Stimulated activated CD8-positive, alpha-beta memory T cell treated with anti-CD3 and anti-CD28 coated beads, Interleukin-4, amount 100 ng/mL, for 1 hour (primary cell): ENCODE measurements around the gene OSBPL8.
"Not testable (repeated sequence)": the region's sequence is repeated elsewhere in the genome, so short reads cannot be mapped to it uniquely, and the experiment has no call there.

Experiments used
- DNase-seq, 2 donors: peaks; one replicate each; pipeline ENCODE4 v3.0.0-alpha.2; 2020; ENCODE audit warnings: low read depth in 2 of 2, low spot score in 1 of 2

The OSBPL8 gene

DNA sequence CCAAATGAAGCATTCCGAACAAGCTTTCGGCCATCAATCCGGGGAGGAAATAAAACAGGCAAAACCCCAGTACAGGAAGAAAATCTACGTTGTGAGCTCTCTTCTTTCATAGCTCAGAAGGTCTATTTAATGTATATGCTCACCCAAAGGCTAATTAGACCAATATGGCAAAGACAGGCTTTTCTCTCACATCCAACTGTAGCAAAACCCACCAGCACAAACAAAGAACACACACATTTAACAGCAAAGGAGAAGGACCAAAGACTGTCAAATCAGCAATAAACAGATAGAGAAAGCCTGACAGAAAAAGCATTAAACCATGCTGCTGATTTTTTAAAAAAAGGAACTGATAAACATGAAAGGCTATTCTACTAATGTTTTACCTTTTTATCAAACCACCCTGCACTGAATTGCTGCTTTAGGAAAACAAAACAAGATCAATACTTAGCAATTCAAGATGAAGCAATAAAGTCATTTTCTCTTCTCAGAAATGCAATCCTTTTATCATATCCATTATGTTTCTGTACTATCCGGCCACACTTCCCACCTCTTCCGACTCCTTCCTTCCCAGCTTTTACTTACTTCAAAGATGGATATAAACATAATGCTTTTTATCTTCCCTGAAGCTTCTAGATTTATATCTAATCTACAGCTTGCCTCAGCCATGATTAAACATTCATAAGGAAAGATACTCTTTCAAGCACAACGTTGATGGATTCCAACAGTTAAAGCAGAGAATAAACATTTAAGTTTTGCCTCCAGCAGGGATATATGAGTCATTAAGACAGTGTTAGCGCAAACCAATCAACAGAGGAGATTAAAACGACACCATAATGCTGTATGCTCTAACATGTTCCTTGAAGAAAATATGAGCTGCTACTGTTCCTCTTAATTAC lies 136.8 kb downstream of the OSBPL8 start:
- DNase-seq: no peak

DNA sequence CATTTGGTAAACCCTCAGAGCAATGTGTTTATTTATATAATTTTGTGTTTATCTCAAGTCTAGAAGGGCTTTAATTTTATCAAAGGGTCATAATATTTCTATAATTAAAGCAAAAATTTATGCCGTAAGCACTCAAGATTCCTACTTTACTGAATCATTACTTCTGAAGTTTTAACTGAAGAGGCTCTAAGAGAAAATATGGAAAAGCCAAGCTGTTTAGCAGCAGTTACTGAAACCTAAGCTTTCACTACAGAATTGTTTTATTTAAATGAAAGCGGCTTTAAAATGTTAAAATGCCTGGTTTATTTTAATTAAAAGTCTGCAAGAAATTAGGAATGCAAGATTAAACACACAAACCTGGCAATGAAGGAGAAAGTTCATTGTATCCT lies 137.4 kb downstream of the OSBPL8 start:
- DNase-seq: no peak

DNA sequence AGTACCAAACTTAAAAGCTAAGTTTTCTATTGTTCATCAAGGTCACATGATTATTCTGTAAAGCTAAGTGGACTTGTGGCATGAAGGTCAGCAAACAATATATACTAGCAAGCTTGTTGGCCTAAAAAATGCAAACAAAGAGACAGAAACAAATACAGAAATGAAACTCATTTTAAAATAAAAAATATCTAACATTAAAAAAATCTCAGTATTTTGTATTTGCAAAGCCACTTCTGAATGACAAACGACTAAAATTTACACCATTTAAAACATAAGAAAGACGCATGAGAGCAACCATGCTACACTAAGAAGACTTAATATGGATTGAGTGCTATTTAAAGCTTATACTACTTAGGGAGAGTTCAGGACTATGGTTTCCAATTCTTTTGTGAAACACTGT lies 138.5 kb downstream of the OSBPL8 start:
- DNase-seq: no peak

DNA sequence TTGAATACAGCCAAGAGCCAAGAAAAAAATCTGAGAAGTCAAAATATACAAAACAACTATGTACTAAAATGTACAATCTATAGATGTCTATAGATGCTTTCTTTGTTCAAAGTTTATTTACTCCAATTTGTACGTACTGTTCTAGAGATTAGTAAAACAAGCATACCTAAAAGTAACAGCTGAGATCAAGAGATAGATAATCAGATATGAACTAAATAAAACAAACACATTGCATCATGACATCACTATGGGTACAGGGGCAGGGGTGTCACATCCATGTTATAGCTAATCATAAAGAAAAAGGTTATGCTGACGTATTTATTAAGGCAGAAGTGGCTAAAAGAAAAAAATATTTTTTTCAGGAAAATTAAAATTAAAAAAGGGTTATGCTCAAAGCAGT lies 139.3 kb downstream of the OSBPL8 start:
- no peak for DNase-seq

DNA sequence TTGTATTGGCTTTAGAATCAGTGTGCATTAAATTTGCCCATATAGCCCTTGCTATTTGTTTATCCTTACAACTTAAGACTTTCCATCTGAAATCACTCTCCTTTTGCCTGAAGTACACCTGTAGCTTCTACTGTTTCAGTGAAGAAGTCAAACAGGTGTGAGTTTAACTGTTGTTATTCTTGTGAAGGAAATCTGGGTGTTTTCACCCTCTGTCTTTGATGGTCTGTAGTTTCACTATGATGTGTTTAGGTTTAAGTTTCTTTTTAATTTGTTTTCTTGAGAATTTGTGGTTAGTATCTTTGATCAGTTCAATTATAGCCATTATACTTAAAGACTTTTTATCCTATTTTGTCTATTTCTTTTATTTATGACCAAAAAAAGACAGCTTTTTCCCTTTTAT lies 142.5 kb downstream of the OSBPL8 start:
- no peak for DNase-seq

DNA sequence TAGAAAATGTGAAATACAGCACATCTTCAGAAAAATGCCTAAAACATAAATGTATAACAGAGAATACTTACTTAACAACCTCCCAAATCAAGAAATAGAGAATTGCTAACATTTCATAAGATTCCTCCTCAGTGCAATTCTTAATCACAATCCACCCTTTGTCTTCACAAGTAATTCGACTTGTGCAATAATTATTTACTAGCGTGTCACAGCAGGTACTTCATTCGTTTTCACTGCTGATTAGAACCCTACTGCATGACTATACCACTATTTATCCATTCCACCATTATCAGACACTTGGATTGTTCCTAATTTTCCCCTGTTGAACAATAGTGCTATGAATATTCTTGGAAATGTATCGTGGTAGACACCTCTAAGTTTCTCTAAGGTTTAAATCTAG lies 146.4 kb downstream of the OSBPL8 start:
- no peak for DNase-seq

DNA sequence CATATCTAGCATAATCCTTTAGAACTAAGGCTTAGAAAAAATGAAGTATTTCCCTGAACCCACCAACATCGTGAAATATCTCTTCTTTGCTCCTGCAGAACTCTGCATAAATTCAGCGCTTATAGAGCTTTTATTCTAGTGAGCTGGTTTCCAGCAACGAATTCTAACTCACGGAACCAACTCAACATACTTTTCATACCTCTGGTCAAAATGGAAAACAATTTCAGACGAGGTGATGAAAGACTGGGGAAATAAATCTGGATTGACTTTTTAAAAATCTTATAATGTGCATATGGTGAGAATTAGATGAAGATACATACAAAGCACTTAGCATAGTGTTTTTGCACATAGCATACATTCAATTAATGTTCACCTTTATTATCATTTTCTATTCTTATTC lies 148.8 kb downstream of the OSBPL8 start:
- no peak for DNase-seq

DNA sequence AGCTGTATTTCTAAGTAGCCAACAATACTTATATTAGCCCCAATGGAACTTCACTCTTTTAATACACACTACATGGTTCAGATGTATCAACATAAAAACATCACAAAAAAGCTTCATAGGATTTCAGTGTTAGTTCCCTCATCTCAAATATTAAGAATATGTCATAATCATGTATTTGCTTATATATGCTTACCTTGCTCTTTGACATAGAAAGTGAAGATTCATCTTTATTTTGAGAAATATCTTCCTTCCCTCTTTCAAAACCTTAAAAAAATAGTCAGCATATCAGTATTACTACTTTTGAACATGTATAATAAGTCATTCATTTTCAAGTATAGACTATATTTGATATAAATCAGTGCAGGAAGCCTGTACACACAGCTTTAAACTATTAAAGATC lies 149.2 kb downstream of the OSBPL8 start:
- DNase-seq: no peak

DNA sequence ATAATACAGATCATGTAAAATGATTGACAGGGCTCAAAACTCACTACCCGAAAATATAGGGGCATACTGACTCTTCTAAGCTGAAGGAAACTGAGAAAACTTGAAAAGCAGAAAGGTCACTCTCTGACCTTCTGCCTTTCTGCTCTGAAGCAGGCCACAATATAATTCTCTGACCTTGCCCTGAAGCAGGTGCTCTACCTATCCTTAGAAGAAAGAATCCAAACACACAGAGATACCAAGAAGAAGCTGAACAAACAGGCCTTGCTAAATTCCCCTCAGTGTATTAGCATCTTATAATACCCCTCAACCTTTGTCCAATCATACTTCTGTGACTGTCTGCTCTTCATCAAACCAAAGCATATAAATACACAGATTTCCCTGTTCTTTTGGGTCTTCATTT lies 150.5 kb downstream of the OSBPL8 start:
- no peak for DNase-seq

DNA sequence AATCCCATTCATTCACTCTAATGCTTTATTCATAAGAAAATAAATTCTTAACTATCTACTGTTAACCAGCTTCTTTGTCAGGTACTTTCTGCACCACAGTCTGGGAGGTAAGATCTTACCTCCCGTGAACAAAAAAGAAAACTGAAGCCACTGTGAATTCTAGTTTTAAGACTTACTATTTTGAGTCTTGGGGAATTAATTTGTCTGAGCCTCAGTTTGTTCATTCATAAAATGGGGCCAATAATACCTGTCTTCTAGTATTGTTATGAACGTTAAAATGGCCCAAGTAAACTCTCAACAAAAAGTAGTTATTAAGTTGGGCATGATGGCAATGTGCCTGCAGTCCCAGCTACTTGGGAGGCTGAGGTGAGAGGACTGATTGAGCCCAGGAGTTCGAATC lies 151.9 kb downstream of the OSBPL8 start:
- DNase-seq: no peak

DNA sequence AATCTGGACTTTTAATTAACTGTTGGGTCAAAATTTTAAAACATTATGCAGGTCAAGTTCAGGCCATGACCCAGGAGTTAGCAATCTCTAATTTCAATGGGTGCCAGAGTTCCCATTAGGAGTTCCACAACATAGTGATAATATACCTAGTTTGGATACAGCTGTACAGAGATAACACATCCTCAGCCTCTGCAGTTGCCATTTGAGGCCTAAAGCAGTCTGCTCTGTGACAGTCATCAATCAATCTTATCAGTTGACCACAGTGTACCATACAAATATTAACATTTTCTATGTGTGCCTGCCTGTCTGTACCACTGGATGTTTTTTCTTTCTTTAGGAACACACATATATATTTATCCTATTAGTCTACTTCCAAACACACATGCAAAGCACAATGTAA lies 157.3 kb downstream of the OSBPL8 start:
- DNase-seq: no peak

DNA sequence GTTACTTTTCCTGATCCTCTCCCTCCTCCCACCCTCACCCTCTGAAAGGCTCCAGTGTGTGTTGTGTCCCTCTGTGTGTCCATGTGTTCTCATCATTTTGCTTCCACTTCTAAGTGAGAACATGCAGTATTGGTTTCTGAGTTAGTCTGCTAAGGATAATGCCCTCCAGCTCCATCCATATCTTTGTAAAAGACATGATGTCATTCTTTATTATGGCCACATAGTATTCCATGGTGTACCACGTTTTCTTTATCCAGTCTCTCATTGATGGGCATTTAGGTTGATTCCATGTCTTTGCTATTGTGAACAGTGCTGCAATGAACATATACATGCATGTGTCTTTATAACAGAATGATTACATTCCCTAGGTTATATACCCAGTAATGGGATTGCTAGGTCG lies 159.4 kb downstream of the OSBPL8 start:
- DNase-seq: no peak

DNA sequence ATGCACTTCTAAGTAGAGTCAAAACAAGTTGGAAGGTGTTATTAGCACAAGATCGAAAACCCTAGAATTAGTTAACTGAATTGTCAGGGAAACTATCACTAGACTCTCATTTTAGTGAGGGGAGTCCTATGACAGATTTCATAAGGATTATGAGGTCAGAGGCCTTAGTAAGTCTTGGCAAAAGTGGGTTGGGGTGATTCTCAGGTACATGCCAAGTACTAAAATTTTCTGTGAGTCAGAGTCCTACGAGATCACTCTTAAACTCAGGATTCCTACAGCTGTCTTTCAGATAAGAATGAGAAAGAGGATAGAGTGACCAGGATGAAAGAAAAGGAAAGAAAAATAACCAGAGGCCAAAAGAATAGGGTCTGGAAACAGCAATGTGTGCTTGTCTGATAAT lies 160.5 kb downstream of the OSBPL8 start:
- DNase-seq: no peak

DNA sequence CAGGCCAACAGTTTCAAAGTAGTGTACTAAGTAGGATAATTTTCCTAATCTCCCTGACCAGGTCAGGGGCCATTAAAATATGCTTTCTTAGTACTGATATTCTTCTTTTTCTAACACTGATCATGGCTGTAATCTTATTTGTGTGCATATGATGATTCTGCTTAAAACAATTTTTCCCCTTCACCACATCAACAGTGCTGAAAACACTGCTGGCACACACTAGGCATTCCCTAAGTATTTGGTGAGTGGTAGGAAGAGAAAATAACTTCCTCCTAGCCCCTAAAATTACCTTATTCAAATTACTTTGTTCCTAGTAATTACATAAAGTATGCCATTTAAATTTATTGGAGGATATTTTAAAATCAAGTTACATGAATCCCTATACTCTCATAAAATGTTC lies 161.5 kb downstream of the OSBPL8 start:
- no peak for DNase-seq

DNA sequence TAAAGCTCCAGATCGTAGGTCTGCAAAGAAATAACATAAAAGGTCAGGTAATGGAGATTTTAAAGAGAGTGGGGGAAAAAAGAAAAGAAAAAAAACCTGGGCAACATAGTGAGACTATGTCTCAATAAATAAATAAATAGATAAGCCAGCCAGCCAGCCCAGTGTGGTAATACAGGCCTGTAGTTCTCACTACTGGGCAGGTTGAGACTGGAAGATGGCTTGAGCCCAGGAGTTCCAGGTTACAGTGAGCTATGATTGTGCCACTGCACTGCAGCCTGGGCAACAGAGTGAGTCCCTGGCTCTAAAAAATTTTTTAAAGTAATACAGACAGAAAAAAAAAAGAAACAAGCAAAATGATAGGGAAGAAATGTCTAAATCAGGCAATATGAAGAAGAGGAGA lies 168.1 kb downstream of the OSBPL8 start:
- DNase-seq: no peak

DNA sequence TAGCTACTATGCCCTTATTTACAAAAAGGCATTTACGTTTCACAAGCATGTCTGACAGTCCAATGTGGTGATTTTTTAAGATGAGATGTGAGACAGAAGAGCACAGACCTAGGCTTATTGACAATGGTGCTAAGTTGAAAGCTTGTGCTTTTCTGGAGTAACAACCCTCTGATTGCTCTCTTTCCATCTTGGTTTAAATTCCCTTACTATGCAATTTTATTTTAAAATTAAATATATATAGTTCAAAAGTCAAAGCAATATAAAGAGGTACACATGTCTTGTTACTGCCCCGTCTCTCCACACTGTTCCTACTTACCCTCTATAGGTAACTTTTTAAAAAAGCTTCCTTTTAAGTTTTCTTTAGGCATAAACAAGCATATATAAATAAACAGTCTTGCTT lies 172.0 kb downstream of the OSBPL8 start:
- no peak for DNase-seq

DNA sequence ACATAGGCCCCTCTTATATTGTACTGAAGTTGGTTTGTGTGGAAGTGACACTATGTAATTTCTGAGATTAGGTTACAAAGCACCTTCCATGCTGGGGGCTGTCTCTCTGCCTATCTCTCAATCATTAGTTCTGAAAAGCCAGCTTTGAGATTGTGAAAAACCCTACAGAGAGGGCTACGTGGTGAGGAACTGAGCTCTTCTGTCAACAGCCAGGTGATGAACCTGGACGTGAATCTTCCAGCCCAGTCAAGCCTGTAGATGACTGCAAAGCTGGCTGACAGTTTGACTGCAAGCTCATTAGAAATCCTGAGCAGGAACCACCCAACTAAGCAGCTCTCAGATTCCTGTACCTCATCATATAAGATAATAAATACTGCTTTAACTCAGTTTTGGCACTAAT lies 175.0 kb downstream of the OSBPL8 start:
- no peak for DNase-seq

DNA sequence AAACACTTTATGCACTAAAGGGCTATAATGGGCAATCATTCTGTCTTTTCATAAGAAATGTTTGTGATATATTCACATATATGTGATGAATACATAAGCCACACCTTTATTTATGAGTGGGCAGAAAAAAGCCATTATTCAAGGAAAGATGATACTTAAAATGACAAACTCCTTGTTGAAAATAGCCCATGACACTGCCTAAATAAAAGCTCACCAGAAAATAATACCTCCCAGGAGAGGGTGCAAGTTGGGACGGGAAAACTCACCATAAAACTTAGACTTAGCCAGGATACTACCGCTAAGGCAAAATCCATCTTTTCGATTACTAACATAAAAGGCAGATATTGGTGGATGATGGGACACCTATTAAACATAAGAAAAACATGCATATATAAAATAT lies 175.6 kb downstream of the OSBPL8 start:
- no peak for DNase-seq

DNA sequence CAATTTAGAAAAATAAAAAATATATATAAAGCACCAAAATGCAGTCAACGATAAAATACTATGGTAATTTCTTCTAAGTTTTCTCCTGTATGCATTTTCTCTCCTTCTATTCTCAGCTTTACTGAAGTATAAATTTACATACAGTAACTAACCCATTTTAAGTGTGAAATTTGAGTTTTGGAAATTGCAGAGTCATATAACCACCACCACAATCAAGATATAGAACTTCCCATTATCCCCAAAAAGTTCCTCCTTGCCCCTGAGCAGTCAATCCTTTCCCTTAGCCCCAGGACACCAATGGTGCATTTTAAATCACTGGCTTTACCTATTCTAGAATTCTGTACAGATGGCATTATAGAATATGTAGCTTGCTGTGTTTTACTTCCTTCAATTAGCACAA lies 180.3 kb downstream of the OSBPL8 start:
- DNase-seq: no peak

DNA sequence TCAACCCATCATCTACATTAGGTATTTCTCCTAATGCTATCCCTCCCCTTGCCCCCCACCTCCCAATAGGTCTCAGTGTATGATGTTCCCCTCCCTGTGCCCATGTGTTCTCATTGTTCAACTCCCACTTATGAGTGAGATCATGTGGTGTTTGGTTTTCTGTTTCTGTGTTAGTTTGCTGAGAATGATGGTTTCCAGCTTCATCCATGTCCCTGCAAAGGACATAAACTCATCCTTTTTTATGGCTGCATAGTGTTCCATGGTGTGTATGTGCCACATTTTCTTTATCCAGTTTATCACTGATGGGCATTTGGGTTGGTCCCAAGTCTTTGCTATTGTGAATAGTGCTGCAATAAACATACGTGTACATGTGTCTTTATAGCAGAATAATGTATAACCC lies 182.7 kb downstream of the OSBPL8 start:
- DNase-seq: not testable (repeated sequence)

DNA sequence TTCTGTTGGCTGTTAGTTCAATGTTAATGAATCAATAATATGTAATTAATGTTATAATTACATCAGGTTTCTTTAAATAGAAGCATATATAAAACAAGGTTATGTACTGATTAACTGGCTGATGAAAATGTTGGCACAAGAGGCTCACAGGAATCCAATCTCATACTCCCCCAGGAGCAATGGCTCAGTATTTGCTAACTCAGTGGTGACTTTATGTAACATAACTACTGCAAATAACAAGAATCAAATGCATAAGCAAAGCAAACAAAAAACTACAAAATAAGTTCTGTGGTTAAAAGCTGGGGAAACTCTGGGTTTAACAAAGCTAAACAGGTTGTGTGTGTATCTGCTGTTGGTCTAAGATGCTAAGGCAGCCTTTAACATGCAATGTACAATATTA lies 183.6 kb downstream of the OSBPL8 start:
- no peak for DNase-seq

DNA sequence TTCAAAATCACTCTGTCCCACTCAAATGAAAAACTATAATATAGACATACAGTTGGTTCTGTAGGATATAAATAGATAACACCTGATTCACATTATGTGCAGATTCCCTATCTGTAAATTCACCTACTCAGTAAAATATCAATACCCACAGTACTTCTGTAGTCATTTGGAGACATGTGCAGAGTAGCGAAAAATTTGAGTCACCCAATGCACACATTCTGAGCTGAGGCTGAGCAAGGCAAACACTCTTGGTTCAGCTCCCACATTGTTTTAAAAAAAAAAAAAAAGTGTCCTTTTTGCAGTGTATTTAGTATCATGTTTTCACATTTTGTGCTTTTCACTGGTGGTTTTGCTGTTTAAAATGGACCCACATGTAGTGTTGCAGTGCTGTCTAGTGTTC lies 184.1 kb downstream of the OSBPL8 start:
- DNase-seq: no peak

DNA sequence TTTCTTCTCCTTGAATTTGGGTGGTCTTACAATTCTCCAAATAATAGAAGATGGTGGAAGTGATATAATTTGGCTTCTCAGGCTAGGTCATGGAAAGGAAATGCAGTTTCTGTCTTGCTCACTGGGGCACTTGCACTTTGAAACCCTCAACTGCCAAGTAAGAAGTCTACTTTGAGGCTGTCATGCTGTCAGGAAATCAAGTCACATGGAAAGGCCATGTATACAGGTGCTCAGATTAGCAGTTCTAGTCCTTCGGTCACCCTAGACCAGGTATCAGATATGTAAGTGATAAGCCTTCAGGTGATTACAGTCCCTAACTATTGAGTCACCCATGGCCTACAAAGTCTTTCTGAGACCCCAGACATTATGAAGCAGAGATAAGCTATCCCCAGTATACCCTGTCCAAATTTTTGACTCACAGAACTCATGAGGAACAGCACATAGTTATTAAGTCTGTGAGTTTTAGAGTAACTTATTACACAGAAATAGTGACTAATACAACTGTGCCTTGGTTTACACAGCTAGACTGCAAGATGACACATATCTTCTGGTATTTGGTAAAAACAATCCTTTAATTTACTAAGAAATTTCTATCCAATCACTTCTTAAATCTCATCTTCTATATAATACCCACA lies 185.1 kb downstream of the OSBPL8 start:
- no peak for DNase-seq
